ENCODE results near the gene RNF38.

Gene RNF38

GRCh38 chr9:36322462-36322861 lies 77.6 kb downstream of the RNF38 start:
- TF ChIP-seq, protein P1, sequence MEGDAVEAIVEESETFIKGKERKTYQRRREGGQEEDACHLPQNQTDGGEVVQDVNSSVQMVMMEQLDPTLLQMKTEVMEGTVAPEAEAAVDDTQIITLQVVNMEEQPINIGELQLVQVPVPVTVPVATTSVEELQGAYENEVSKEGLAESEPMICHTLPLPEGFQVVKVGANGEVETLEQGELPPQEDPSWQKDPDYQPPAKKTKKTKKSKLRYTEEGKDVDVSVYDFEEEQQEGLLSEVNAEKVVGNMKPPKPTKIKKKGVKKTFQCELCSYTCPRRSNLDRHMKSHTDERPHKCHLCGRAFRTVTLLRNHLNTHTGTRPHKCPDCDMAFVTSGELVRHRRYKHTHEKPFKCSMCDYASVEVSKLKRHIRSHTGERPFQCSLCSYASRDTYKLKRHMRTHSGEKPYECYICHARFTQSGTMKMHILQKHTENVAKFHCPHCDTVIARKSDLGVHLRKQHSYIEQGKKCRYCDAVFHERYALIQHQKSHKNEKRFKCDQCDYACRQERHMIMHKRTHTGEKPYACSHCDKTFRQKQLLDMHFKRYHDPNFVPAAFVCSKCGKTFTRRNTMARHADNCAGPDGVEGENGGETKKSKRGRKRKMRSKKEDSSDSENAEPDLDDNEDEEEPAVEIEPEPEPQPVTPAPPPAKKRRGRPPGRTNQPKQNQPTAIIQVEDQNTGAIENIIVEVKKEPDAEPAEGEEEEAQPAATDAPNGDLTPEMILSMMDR (IDR thresholded peaks at IDR 0.05) = no peak

- TF ChIP-seq, protein P1 (IDR thresholded peaks at IDR 0.05) = no peak
Measured at GRCh38 chr9:36320466-36320865, 79.6 kb downstream of the RNF38 start.

DNA sequence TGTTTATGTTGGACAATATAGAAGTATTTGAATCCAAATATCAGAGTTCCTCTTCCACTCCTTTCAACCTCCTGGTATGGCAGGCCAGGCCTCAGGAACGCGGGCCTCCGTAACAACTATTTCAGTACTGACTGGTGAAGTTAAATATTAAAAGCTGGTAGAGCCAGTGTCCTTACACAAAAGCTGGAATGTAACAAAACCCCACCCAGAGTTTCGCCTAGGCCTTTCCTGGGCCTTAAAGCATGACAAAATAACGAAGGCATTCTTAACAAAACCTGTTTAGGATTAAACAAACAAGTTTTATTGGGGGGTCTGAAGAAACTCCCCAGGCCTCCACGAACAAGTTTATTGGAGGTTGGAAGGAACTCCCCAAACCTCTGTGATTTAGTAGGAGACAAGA lies 80.3 kb downstream of the RNF38 start:
- TF ChIP-seq, protein P1 (IDR thresholded peaks at IDR 0.05) = no peak

DNA sequence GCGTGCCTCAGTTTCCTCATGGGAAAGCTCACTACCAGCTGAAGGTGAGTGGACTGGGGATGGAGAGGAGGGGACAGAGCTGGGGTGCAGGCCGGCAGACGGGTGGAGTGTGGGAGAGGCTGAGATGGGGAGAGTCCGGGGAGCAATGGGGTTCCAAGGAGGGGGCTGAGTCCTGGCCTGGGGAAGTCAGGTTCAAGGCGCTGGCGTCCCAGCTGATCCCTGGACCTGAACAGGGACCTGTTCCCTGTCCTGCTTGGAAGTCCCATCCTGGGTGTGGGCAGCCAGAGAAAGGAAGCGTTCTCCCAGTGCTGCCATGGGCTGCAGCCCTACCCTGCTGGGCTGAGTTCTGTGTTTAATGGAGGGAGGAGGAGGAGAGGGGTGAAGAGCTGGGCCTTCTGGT lies 80.9 kb downstream of the RNF38 start:
- TF ChIP-seq, protein P1 (IDR thresholded peaks at IDR 0.05) = no peak

- TF ChIP-seq, protein P1 (IDR thresholded peaks at IDR 0.05) = no peak
Measured at GRCh38 chr9:36318212-36318802, 81.8 kb downstream of the RNF38 start.

GRCh38 chr9:36317766-36318165 lies 82.3 kb downstream of the RNF38 start:
- TF ChIP-seq, protein P1 (IDR thresholded peaks at IDR 0.05) = no peak

- TF ChIP-seq, protein P1 (IDR thresholded peaks at IDR 0.05) = no peak
Measured at GRCh38 chr9:36316611-36317317, 83.3 kb downstream of the RNF38 start.
